H1 (cell line): ENCODE results near the gene CASKIN2. TPM values are rescaled to one million over a fixed set of nuclear protein-coding genes. Genes with fewer than 3 reads are reported as not detected.

Experiments used
- CTCF ChIA-PET: fragments of 300-600 bp; sonication (Branson Sonifier 250); formaldehyde crosslinking; loops from one replicate; lab custom pipeline; 2021; ENCODE audit not compliant: partially characterized antibody; lab: Charles Lee
- POLR2A ChIA-PET: fragments of 300-600 bp; sonication (Branson Sonifier 250); formaldehyde crosslinking; loops from one replicate; lab custom pipeline; 2021; ENCODE audit warnings: inconsistent platforms; ENCODE audit not compliant: partially characterized antibody; lab: Charles Lee
- DNase-seq, 2 experiments: peaks; one replicate each; pipeline versions ENCODE4 v3.0.0 to v3.0.0-alpha.2; 2010 to 2022; ENCODE audit warnings: low spot score in 2 of 2, low read depth in 1 of 2, mixed read lengths in 1 of 2
- FAIRE-seq: peaks from 2 replicates; lab custom pipeline; 2011; peaks lifted over from hg19 to GRCh38; lab: Jason Lieb, UNC
- H2AFZ ChIP-seq: 2 replicates; pipeline ENCODE4 v1.8.1; 2012; ENCODE audit warnings: low read length, inconsistent platforms
- H2AK5ac ChIP-seq: 2 replicates; pipeline ENCODE4 v1.6.1; 2013; ENCODE audit warnings: low read depth, low read length
- H2BK120ac ChIP-seq: replicated peaks from 2 replicates; pipeline ENCODE3; 2013; ENCODE audit warnings: low read depth, low read length, inconsistent platforms
- H2BK12ac ChIP-seq: 2 replicates; pipeline ENCODE4 v1.6.1; 2013; ENCODE audit warnings: low read depth, low read length
- H2BK15ac ChIP-seq: 2 replicates; pipeline ENCODE4 v1.6.1; 2013; ENCODE audit warnings: low read length
- H2BK20ac ChIP-seq: 2 replicates; pipeline ENCODE4 v1.6.1; 2013; ENCODE audit warnings: low read length
- H2BK5ac ChIP-seq: 2 replicates; pipeline ENCODE4 v1.6.1; 2013; ENCODE audit warnings: low read depth, low read length
- H3K14ac ChIP-seq: 2 replicates; pipeline ENCODE4 v1.6.1; 2013; ENCODE audit warnings: inconsistent platforms; ENCODE audit not compliant: insufficient read length
- H3K18ac ChIP-seq: 2 replicates; pipeline ENCODE4 v1.6.1; 2013; ENCODE audit warnings: low read length; ENCODE audit errors: extremely low read depth
- H3K23ac ChIP-seq: 2 replicates; pipeline ENCODE4 v1.6.1; 2013; ENCODE audit warnings: inconsistent platforms; ENCODE audit not compliant: insufficient read length
- H3K23me2 ChIP-seq: 2 replicates; pipeline ENCODE4 v1.6.1; 2013; ENCODE audit warnings: low read depth, low read length
- H3K27ac ChIP-seq: 2 replicates; pipeline ENCODE4 v1.6.1; 2011; ENCODE audit warnings: low read depth, low read length, inconsistent platforms
- H3K27me3 ChIP-seq, 4 experiments: replicated peaks in 1 of 4; 1 replicate in 1 of 4; 2 replicates in 3 of 4; pipeline versions ENCODE4 v1.6.1 to v1.8.1; 2011 to 2013; ENCODE audit warnings: low read length in 3 of 4, mild to moderate bottlenecking in 3 of 4, inconsistent platforms in 2 of 4, mixed read lengths in 2 of 4, moderate library complexity in 1 of 4; ENCODE audit not compliant: control insufficient read depth in 3 of 4, insufficient read depth in 3 of 4; ENCODE audit errors: extremely low read depth in 1 of 4
- H3K36me3 ChIP-seq, 4 experiments: 2 replicates each; pipeline versions ENCODE4 v1.6.1 to v1.8.1; 2011 to 2013; ENCODE audit warnings: mild to moderate bottlenecking in 4 of 4, low read length in 3 of 4, moderate library complexity in 2 of 4, control low read depth in 1 of 4, inconsistent platforms in 1 of 4; ENCODE audit not compliant: insufficient read depth in 4 of 4, control insufficient read depth in 2 of 4
- H3K4ac ChIP-seq: replicated peaks from 2 replicates; pipeline ENCODE3; 2013; ENCODE audit warnings: low read length, low read depth, mixed read lengths, inconsistent platforms; ENCODE audit not compliant: insufficient read length
- H3K4me1 ChIP-seq, 4 experiments: replicated peaks in 1 of 4; 1 replicate in 1 of 4; 2 replicates in 3 of 4; pipeline versions ENCODE4 v1.6.1 to v1.8.1; 2011 to 2013; ENCODE audit warnings: low read length in 3 of 4, inconsistent platforms in 2 of 4, mixed read lengths in 1 of 4; ENCODE audit not compliant: insufficient read depth in 4 of 4, control insufficient read depth in 3 of 4
- H3K4me2 ChIP-seq, 2 experiments: 2 replicates each; pipeline versions ENCODE4 v1.6.1 to v1.8.1; 2011 to 2013; ENCODE audit warnings: low read depth in 2 of 2, low read length in 2 of 2, control low read depth in 1 of 2, inconsistent platforms in 1 of 2, mild to moderate bottlenecking in 1 of 2; ENCODE audit not compliant: insufficient read depth in 1 of 2
- H3K4me3 ChIP-seq, 4 experiments: fragments of 200-600, 300-600 bp in 1 of 4; sonication (generic), shearing (Covaris generic), sonication (Bioruptor Twin) in 1 of 4; 2 replicates each; pipeline versions ENCODE4 v1.5.1 to v1.8.1; 2011 to 2016; ENCODE audit warnings: low read length in 4 of 4, low read depth in 3 of 4, control low read depth in 2 of 4, inconsistent platforms in 2 of 4, mild to moderate bottlenecking in 2 of 4, mixed read lengths in 1 of 4, moderate library complexity in 1 of 4; ENCODE audit not compliant: insufficient read depth in 2 of 4; ENCODE audit errors: extremely low read depth in 1 of 4
- H3K56ac ChIP-seq: replicated peaks from 2 replicates; pipeline ENCODE3; 2013; ENCODE audit warnings: low read depth, mild to moderate bottlenecking, mixed read lengths, low read length, inconsistent platforms; ENCODE audit not compliant: insufficient read length
- H3K79me1 ChIP-seq: 2 replicates; pipeline ENCODE4 v1.6.1; 2013; ENCODE audit warnings: low read depth, low read length, control low read depth
- H3K79me2 ChIP-seq, 2 experiments: 2 replicates each; pipeline versions ENCODE4 v1.6.1 to v1.8.1; 2012 to 2013; ENCODE audit warnings: low read length in 2 of 2, mild to moderate bottlenecking in 2 of 2, inconsistent platforms in 1 of 2; ENCODE audit not compliant: insufficient read depth in 2 of 2, control insufficient read depth in 1 of 2
- H3K9ac ChIP-seq, 4 experiments: replicated peaks in 1 of 4; 1 replicate in 1 of 4; 2 replicates in 3 of 4; pipeline versions ENCODE4 v1.6.1 to v1.8.1; 2011 to 2013; ENCODE audit warnings: low read depth in 3 of 4, low read length in 3 of 4, control low read depth in 2 of 4, mild to moderate bottlenecking in 2 of 4, moderate library complexity in 2 of 4, inconsistent platforms in 1 of 4; ENCODE audit errors: extremely low read depth in 1 of 4
- H3K9me3 ChIP-seq, 2 experiments: 2 replicates each; pipeline versions ENCODE4 v1.6.1 to v1.8.1; 2012 to 2013; ENCODE audit warnings: mild to moderate bottlenecking in 2 of 2, moderate library complexity in 2 of 2, control low read depth in 1 of 2, inconsistent platforms in 1 of 2, low read depth in 1 of 2, low read length in 1 of 2, mixed read lengths in 1 of 2; ENCODE audit not compliant: insufficient read depth in 2 of 2
- H4K20me1 ChIP-seq, 2 experiments: replicated peaks in 1 of 2; 2 replicates each; pipeline versions ENCODE3 to v1.8.1; 2011 to 2013; ENCODE audit warnings: inconsistent platforms in 2 of 2, low read length in 2 of 2, mild to moderate bottlenecking in 1 of 2; ENCODE audit not compliant: insufficient read depth in 2 of 2, control insufficient read depth in 1 of 2
- H4K5ac ChIP-seq: 2 replicates; pipeline ENCODE4 v1.6.1; 2013; ENCODE audit warnings: low read length, low read depth, mixed read lengths, inconsistent platforms; ENCODE audit not compliant: insufficient read length
- H4K8ac ChIP-seq: 2 replicates; pipeline ENCODE4 v1.8.0; 2013; ENCODE audit warnings: mild to moderate bottlenecking, moderate library complexity, low read length, inconsistent platforms; ENCODE audit not compliant: insufficient read depth; ENCODE audit errors: extremely low read depth
- H4K91ac ChIP-seq: replicated peaks from 2 replicates; pipeline ENCODE3; 2013; ENCODE audit warnings: low read length, mixed read lengths, inconsistent platforms; ENCODE audit not compliant: insufficient read length
- CBX8 ChIP-seq: fragments of 300-800, 300-1000 bp; sonication (generic); IDR thresholded peaks from 2 replicates; pipeline ENCODE4 v1.7.1; 2016; ENCODE audit warnings: low read depth, low read length, borderline replicate concordance
- CEBPB ChIP-seq: IDR thresholded peaks from 2 replicates; pipeline ENCODE4 v1.6.1; 2012; ENCODE audit warnings: low read depth, low read length
- KDM5A ChIP-seq: fragments of 200-600 bp; IDR thresholded peaks from 2 replicates; pipeline ENCODE4 v1.7.1; 2012; ENCODE audit warnings: mild to moderate bottlenecking, low read length, inconsistent platforms, mixed read lengths
- MAFK ChIP-seq: IDR thresholded peaks from 2 replicates; pipeline ENCODE4 v1.6.1; 2012; ENCODE audit warnings: low read depth, mild to moderate bottlenecking, improper control_type of control experiment, low read length
- TAF7 ChIP-seq: optimal IDR thresholded peaks from 2 replicates; pipeline ENCODE3; 2011; ENCODE audit warnings: low read depth, mild to moderate bottlenecking, inconsistent platforms, low read length, moderate library complexity, borderline replicate concordance
- TEAD4 ChIP-seq: IDR thresholded peaks from 2 replicates; pipeline ENCODE4 v1.6.1; 2012; ENCODE audit warnings: low read depth, low read length, inconsistent platforms, mixed read lengths
- WGBS, 2 experiments: shearing (Covaris generic) in 1 of 2; methylation state at CpG; one replicate each; pipeline versions ENCODE4 v1.1.6 to v1.1.7; 2013 to 2015; ENCODE audit warnings: low lambda C conversion rate in 2 of 2, mixed read lengths in 2 of 2, inconsistent platforms in 1 of 2, low coverage in 1 of 2, missing lambda C conversion rate in 1 of 2; ENCODE audit not compliant: insufficient replicate concordance in 2 of 2, insufficient coverage in 1 of 2, insufficient read length in 1 of 2; ENCODE audit errors: extremely low coverage in 1 of 2, missing lambda C conversion rate in 1 of 2; 5-methylcytosine and 5-hydroxymethylcytosine counted together
- polyA plus RNA-seq, 7 experiments: library from polyadenylated mRNA; depleted of rRNA in 3 of 7; stranded (reverse) in 5 of 7; unstranded in 2 of 7; fragments of >200 nt in 5 of 7; fragments of 200-250 nt in 2 of 7; gene quantifications; 1 replicate in 5 of 7; 2 replicates in 1 of 7; 4 replicates in 1 of 7; pipeline versions ENCODE4 v1.2.1 to v1.2.3, GENCODE V29; 2011 to 2013; ENCODE audit warnings: missing spikeins in 2 of 7, mixed read lengths in 2 of 7
- total RNA-seq: library from RNA; stranded (reverse); fragmentation: NEBNext Ultra II Directional; extraction: Animal tissue kit (Norgen Biotek cat#: 25700); gene quantifications from 2 replicates; pipeline ENCODE4 v1.2.1, GENCODE V29; 2021
- TF ChIP-seq, protein P1 (sequence below): IDR thresholded peaks from 2 replicates; pipeline ENCODE4 v1.6.1; 2012; ENCODE audit warnings: inconsistent platforms
- TF ChIP-seq, protein P2 (sequence below): IDR thresholded peaks from 2 replicates; pipeline ENCODE4 v1.6.1; 2011; ENCODE audit warnings: low read length, improper control_type of control experiment
- TF ChIP-seq, protein P3 (sequence below): IDR thresholded peaks from 2 replicates; pipeline ENCODE4 v1.6.1; 2012; ENCODE audit warnings: low read length, inconsistent platforms

CASKIN2 gene
- total and polyA plus RNA-seq, 2 of the 8 experiments (the other 6 are each of a cell fraction or from before 2014, with no cell fraction given), result 6.7 to 32.3 TPM

DNA sequence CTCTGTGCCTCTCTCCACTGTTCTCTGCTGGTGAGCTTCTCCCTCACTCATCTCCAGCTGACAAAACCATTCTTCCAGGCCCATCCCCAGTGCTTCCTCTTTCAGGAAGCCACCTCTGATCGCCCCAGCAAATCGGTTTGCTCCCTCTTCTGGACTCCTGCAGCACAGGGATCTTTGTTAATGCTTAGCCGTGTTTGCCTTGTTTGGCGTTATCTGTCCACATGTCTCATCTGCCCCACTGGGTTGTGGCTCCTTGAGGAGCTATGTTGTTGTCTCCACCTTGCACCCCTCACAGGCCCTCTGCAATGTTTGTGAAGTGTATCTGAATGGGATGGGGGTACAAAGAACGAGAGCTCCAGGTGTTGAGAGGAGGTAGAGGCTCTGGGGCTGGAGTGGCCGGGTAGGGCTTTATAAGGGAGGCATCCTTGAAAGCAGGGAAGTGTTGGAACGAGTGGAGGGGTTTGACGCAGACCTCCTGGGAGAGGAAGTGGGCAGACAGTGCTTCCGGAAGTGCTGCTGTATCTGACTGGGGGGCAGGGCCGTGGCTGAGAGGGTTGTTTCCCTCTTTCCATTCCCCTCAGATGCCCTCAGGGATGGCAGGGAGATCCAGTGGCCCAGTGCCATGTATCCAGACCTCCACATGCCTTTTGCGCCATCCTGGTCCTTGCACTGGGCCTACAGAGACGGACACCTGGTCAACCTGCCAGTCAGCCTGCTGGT is 27.8 kb downstream of the CASKIN2 start:
- H3K14ac ChIP-seq, result no peak overlapping the region
- H2BK5ac ChIP-seq, result peak overlapping the region; percentile 12; the same call in 1 of the 2 replicates
- H3K4me2 ChIP-seq, result no peak overlapping the region
- H4K8ac ChIP-seq, result no peak overlapping the region
- no peaks in the 10 kb centered on the region for H3K9me3 ChIP-seq
- H2BK20ac ChIP-seq, result no peak overlapping the region
- no peak overlapping the region for H2BK15ac ChIP-seq
- no peak overlapping the region for H4K91ac ChIP-seq
- CTCF ChIA-PET, result interaction anchor here (0.8 to 3.3 kb wide), 13 partner anchors 10 to 373 kb away, joined by 3 to 13 read pairs (median 4); no protein-coding TSS in a partner anchor
- peaks cover 0 to 11% of the 10 kb centered on the region in 2 experiments for H4K20me1 ChIP-seq
- 88% methylated on average over 12 of the region's 12 CpGs; no CpG with 5 or more reads in 1 of the 2 experiments for WGBS, 2 experiments
- H3K4me1 ChIP-seq, result no peaks in the 10 kb centered on the region; a peak in 1 of 7 replicates
- H3K4me3 ChIP-seq, result no peak overlapping the region
- H3K27me3 ChIP-seq, result no peaks in the 10 kb centered on the region
- H2AK5ac ChIP-seq, result no peak overlapping the region
- no peak overlapping the region for H3K9ac ChIP-seq
- no peaks in the 10 kb centered on the region for H3K79me2 ChIP-seq
- no peak overlapping the region for H2BK120ac ChIP-seq
- H3K18ac ChIP-seq, result no peak overlapping the region
- no peak overlapping the region for H3K27ac ChIP-seq
- no peak overlapping the region for H4K5ac ChIP-seq
- no peaks in the 10 kb centered on the region; the same call in 1 of the 2 replicates for H3K79me1 ChIP-seq
- H3K23ac ChIP-seq, result no peak overlapping the region
- H2AFZ ChIP-seq, result no peak overlapping the region
- FAIRE-seq (no peak), DNase-seq (no peak)
- no peak overlapping the region for H3K56ac ChIP-seq
- POLR2A ChIA-PET, result interaction anchor here (0.9 to 1.3 kb wide), 2 partner anchors 12 to 13 kb away, joined by 3 to 4 read pairs; no protein-coding TSS in a partner anchor
- no peak overlapping the region for H3K4ac ChIP-seq
- no peaks in the 10 kb centered on the region for H3K23me2 ChIP-seq
- TF ChIP-seq TAF7 (no peak), CEBPB (no peak), MAFK (no peak), TEAD4 (no peak), CBX8 (no peak), KDM5A (no peak)
- TF ChIP-seq, protein P1, sequence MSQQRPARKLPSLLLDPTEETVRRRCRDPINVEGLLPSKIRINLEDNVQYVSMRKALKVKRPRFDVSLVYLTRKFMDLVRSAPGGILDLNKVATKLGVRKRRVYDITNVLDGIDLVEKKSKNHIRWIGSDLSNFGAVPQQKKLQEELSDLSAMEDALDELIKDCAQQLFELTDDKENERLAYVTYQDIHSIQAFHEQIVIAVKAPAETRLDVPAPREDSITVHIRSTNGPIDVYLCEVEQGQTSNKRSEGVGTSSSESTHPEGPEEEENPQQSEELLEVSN, result no peak
- TF ChIP-seq, protein P2, sequence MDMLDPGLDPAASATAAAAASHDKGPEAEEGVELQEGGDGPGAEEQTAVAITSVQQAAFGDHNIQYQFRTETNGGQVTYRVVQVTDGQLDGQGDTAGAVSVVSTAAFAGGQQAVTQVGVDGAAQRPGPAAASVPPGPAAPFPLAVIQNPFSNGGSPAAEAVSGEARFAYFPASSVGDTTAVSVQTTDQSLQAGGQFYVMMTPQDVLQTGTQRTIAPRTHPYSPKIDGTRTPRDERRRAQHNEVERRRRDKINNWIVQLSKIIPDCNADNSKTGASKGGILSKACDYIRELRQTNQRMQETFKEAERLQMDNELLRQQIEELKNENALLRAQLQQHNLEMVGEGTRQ, result no peak
- TF ChIP-seq, protein P3, sequence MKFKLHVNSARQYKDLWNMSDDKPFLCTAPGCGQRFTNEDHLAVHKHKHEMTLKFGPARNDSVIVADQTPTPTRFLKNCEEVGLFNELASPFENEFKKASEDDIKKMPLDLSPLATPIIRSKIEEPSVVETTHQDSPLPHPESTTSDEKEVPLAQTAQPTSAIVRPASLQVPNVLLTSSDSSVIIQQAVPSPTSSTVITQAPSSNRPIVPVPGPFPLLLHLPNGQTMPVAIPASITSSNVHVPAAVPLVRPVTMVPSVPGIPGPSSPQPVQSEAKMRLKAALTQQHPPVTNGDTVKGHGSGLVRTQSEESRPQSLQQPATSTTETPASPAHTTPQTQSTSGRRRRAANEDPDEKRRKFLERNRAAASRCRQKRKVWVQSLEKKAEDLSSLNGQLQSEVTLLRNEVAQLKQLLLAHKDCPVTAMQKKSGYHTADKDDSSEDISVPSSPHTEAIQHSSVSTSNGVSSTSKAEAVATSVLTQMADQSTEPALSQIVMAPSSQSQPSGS, result no peak
- no peak overlapping the region for H2BK12ac ChIP-seq
- H3K36me3 ChIP-seq, result peaks cover 0 to 2% (median 0%) of the 10 kb centered on the region in 4 experiments; a peak in 1 of 8 replicates
